HG02884 (cell line): ENCODE measurements around the gene PGAM2.

ENCODE experiments used
- ATAC-seq: cut with Tn5 transposase; IDR thresholded peaks from one replicate; pipeline ENCODE4 v1.9.1; 2021; ENCODE audit warnings: mild to moderate bottlenecking, moderate library complexity; ENCODE audit not compliant: unreplicated experiment

Gene PGAM2

GRCh38 chr7:44086627-44087026 lies 21.3 kb upstream of the PGAM2 start:
- no peak for ATAC-seq

GRCh38 chr7:44085546-44085945 lies 20.2 kb upstream of the PGAM2 start:
- no peak for ATAC-seq

GRCh38 chr7:44084701-44085100 lies 19.3 kb upstream of the PGAM2 start:
- ATAC-seq: no peak

- ATAC-seq: no peak
Measured at GRCh38 chr7:44083796-44084195, 18.4 kb upstream of the PGAM2 start.

- peak; percentile 94 for ATAC-seq
Measured at GRCh38 chr7:44082541-44083207, 17.3 kb upstream of the PGAM2 start.

- no peak for ATAC-seq
Measured at GRCh38 chr7:44081266-44081748, 15.9 kb upstream of the PGAM2 start.

GRCh38 chr7:44080686-44081265 lies 15.4 kb upstream of the PGAM2 start:
- no peak for ATAC-seq

GRCh38 chr7:44080118-44080517 lies 14.8 kb upstream of the PGAM2 start:
- ATAC-seq: no peak

- no peak for ATAC-seq
Measured at GRCh38 chr7:44079331-44080021, 14.1 kb upstream of the PGAM2 start.

- no peak for ATAC-seq
Measured at GRCh38 chr7:44078521-44078920, 13.2 kb upstream of the PGAM2 start.

GRCh38 chr7:44077681-44078091 lies 12.3 kb upstream of the PGAM2 start:
- ATAC-seq: no peak

GRCh38 chr7:44077061-44077460 lies 11.7 kb upstream of the PGAM2 start:
- no peak for ATAC-seq

- no peak for ATAC-seq
Measured at GRCh38 chr7:44076101-44076895, 10.9 kb upstream of the PGAM2 start.

- ATAC-seq: no peak
Measured at GRCh38 chr7:44075296-44076075, 10.1 kb upstream of the PGAM2 start.

GRCh38 chr7:44074349-44074695 lies 9.0 kb upstream of the PGAM2 start:
- no peak for ATAC-seq

- peak; percentile 84 for ATAC-seq
Measured at GRCh38 chr7:44073664-44074348, 8.4 kb upstream of the PGAM2 start.

- ATAC-seq: no peak
Measured at GRCh38 chr7:44072364-44073231, 7.2 kb upstream of the PGAM2 start.

- no peak for ATAC-seq
Measured at GRCh38 chr7:44071726-44072363, 6.5 kb upstream of the PGAM2 start.

GRCh38 chr7:44068054-44068453 lies 2.7 kb upstream of the PGAM2 start:
- no peak for ATAC-seq
